Activated T-helper 2 cell treated with anti-CD3 and anti-CD28 coated beads, Interferon-gamma antibody, Interleukin-2, Interleukin-4, amounts not matched to agents 10 μg/mL and 5 μg/mL and 100 μg/mL, durations not matched to agents 14 hours and 24 hours and 36 hours (primary cell): Measurements from ENCODE around the gene SH2D3A. TPM values are rescaled to one million over a fixed set of nuclear protein-coding genes. Genes with fewer than 3 reads are reported as not detected.

ENCODE experiments used
- DNase-seq: peaks from one replicate; pipeline ENCODE4 v3.0.0; 2021; ENCODE audit warnings: low spot score
- H3K27ac Mint-ChIP-seq: one replicate; pipeline ENCODE4 v1.8.0; 2021; ENCODE audit warnings: mixed read lengths
- H3K27me3 Mint-ChIP-seq: one replicate; pipeline ENCODE4 v1.8.0; 2021; ENCODE audit warnings: low read depth, mixed read lengths
- H3K36me3 Mint-ChIP-seq: one replicate; pipeline ENCODE4 v1.8.0; 2021; ENCODE audit warnings: low read depth, mixed read lengths
- H3K4me1 Mint-ChIP-seq: one replicate; pipeline ENCODE4 v1.8.0; 2021; ENCODE audit warnings: low read depth, mixed read lengths
- H3K4me3 Mint-ChIP-seq: one replicate; pipeline ENCODE4 v1.8.0; 2021; ENCODE audit warnings: low read depth, mild to moderate bottlenecking, moderate library complexity, mixed read lengths
- H3K9me3 Mint-ChIP-seq: one replicate; pipeline ENCODE4 v1.8.0; 2021; ENCODE audit warnings: mixed read lengths
- intact Hi-C: fragments of 100-400 bp; cut with micrococcal nuclease; formaldehyde crosslinking; loops from one replicate; pipeline ENCODE4 v1.15.1; 2023
- total RNA-seq: library from RNA; stranded (reverse); gene quantifications from 2 replicates; pipeline ENCODE4 v1.2.3, GENCODE V29; 2022

SH2D3A gene
- total RNA-seq, 1 donor from 2014 or later = 8.7 TPM

GRCh38 chr19:6708346-6708745 is 58.9 kb downstream of the SH2D3A start:
- no peak for DNase-seq
- Mint-ChIP-seq H3K27ac (no peak overlapping the region), H3K4me1 (peaks cover 3% of the 10 kb centered on the region), H3K36me3 (no peaks in the 10 kb centered on the region), H3K27me3 (peaks cover 30% of the 10 kb centered on the region), H3K9me3 (no peaks in the 10 kb centered on the region), H3K4me3 (no peak overlapping the region)
- intact Hi-C loops = no loop called here

- Mint-ChIP-seq H3K4me1 (peaks cover 3% of the 10 kb centered on the region), H3K36me3 (no peaks in the 10 kb centered on the region), H3K9me3 (no peaks in the 10 kb centered on the region), H3K27ac (no peak overlapping the region), H3K27me3 (peaks cover 30% of the 10 kb centered on the region), H3K4me3 (no peak overlapping the region)
- intact Hi-C loops = no loop called here
- DNase-seq = no peak
Observed at GRCh38 chr19:6707658-6708018, 59.6 kb downstream of the SH2D3A start.

GRCh38 chr19:6707011-6707657 is 60.1 kb downstream of the SH2D3A start:
- no peaks in the 10 kb centered on the region for H3K9me3 Mint-ChIP-seq
- intact Hi-C loops = no loop called here
- H3K27me3 Mint-ChIP-seq = peaks cover 30% of the 10 kb centered on the region
- no peak for DNase-seq
- no peaks in the 10 kb centered on the region for H3K36me3 Mint-ChIP-seq
- H3K4me1 Mint-ChIP-seq = peaks cover 3% of the 10 kb centered on the region
- H3K4me3 Mint-ChIP-seq = no peak overlapping the region
- H3K27ac Mint-ChIP-seq = no peak overlapping the region

GRCh38 chr19:6706633-6706958 is 60.6 kb downstream of the SH2D3A start:
- no peak overlapping the region for H3K27ac Mint-ChIP-seq
- H3K4me1 Mint-ChIP-seq = peaks cover 3% of the 10 kb centered on the region
- no peaks in the 10 kb centered on the region for H3K36me3 Mint-ChIP-seq
- peaks cover 30% of the 10 kb centered on the region for H3K27me3 Mint-ChIP-seq
- no peaks in the 10 kb centered on the region for H3K9me3 Mint-ChIP-seq
- intact Hi-C loops = no loop called here
- no peak overlapping the region for H3K4me3 Mint-ChIP-seq
- no peak for DNase-seq

GRCh38 chr19:6705931-6706632 is 61.2 kb downstream of the SH2D3A start:
- Mint-ChIP-seq H3K27me3 (peaks cover 28% of the 10 kb centered on the region), H3K9me3 (no peaks in the 10 kb centered on the region), H3K36me3 (no peaks in the 10 kb centered on the region), H3K4me3 (no peak overlapping the region), H3K4me1 (peaks cover 3% of the 10 kb centered on the region), H3K27ac (no peak overlapping the region)
- no peak for DNase-seq
- intact Hi-C loops = no loop called here

Other genes with a start within 250 kb of the SH2D3A start
- gene TNFSF9, start 236.4 kb downstream of the SH2D3A start, total RNA-seq = 6.9 and 7.4 TPM in 2 replicates
- 85.5 and 88.7 TPM in 2 replicates for gene CD70, start 176.3 kb downstream of the SH2D3A start, total RNA-seq
- 99.5 and 102 TPM in 2 replicates for gene TNFSF14, start 97.3 kb downstream of the SH2D3A start, total RNA-seq
- 4.4 and 6.3 TPM in 2 replicates for gene C3, start 46.8 kb downstream of the SH2D3A start, total RNA-seq
- 90.4 and 95.4 TPM in 2 replicates for gene GPR108, start 29.9 kb downstream of the SH2D3A start, total RNA-seq
- 55.2 and 64.7 TPM in 2 replicates for gene TRIP10, start 27.8 kb downstream of the SH2D3A start, total RNA-seq
- gene VAV1, start 5.3 kb upstream of the SH2D3A start, total RNA-seq = 68.9 and 69.7 TPM in 2 replicates
- gene ADGRE1, start 120.1 kb upstream of the SH2D3A start, total RNA-seq = 1.4 and 2.1 TPM in 2 replicates